GM10266 (cell line): Measurements from ENCODE around the gene NBPF4.

Experiments
- DNase-seq: peaks from one replicate; pipeline ENCODE4 v3.0.0; 2012; ENCODE audit errors: extremely low spot score
- TF ChIP-seq, protein P1 (sequence below): IDR thresholded peaks from 2 replicates; pipeline ENCODE4 v1.5.1; 2012; ENCODE audit warnings: mild to moderate bottlenecking, low read depth; ENCODE audit not compliant: control insufficient read depth, insufficient read depth; ENCODE audit errors: missing control alignments

Gene NBPF4

DNA sequence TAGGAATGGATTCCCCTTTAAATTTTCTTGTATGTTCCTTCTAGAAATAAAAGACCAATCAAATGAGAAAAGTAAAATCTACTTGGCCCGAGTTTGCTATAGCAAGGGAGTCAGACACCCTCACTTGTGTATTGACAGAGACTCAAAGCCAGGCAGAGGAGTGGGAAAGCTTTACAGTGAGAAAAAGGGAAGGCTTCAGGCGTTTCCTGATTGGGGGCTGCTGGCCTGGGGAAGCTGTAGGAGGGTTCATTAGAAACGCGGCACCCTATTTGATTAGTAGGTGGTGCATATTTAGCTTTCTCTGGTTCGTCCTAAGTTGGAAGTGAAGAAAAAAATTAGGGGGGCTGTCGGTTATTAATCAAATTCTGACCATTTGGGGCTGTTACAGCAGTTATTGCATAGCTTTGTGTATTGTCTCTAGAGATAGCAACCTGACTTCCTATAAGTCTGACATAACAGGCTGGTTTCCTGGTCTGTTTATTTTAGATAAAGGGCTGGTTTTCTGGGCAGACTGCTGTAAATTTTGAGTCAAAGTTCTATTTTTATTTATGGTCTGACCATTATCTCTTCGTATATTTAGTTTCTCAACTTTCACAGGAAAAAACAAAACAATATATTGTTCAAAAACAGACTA lies 53.8 kb downstream of the NBPF4 start:
- TF ChIP-seq, protein P1, sequence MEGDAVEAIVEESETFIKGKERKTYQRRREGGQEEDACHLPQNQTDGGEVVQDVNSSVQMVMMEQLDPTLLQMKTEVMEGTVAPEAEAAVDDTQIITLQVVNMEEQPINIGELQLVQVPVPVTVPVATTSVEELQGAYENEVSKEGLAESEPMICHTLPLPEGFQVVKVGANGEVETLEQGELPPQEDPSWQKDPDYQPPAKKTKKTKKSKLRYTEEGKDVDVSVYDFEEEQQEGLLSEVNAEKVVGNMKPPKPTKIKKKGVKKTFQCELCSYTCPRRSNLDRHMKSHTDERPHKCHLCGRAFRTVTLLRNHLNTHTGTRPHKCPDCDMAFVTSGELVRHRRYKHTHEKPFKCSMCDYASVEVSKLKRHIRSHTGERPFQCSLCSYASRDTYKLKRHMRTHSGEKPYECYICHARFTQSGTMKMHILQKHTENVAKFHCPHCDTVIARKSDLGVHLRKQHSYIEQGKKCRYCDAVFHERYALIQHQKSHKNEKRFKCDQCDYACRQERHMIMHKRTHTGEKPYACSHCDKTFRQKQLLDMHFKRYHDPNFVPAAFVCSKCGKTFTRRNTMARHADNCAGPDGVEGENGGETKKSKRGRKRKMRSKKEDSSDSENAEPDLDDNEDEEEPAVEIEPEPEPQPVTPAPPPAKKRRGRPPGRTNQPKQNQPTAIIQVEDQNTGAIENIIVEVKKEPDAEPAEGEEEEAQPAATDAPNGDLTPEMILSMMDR, result no peak
- no peak for DNase-seq

DNA sequence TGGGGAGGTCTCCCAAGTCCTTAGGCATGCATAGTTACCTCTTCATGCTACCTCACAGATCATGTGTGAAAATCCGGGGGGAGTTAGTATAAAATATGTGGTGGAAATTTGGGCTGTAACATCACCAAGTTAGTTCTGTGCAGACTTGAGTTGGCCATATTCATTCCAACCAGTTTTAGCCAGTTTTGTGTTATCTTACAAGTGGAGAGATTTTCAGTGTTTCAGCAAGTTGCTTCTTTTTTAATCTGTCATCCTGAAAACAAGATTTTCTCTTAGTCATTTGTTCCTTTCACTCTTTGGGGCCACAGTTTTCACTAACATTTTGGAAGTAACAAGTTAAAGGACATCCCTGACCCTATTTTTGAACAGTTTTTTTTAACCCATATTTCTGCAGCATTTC lies 55.1 kb downstream of the NBPF4 start:
- no peak for DNase-seq
- TF ChIP-seq, protein P1, result no peak

DNA sequence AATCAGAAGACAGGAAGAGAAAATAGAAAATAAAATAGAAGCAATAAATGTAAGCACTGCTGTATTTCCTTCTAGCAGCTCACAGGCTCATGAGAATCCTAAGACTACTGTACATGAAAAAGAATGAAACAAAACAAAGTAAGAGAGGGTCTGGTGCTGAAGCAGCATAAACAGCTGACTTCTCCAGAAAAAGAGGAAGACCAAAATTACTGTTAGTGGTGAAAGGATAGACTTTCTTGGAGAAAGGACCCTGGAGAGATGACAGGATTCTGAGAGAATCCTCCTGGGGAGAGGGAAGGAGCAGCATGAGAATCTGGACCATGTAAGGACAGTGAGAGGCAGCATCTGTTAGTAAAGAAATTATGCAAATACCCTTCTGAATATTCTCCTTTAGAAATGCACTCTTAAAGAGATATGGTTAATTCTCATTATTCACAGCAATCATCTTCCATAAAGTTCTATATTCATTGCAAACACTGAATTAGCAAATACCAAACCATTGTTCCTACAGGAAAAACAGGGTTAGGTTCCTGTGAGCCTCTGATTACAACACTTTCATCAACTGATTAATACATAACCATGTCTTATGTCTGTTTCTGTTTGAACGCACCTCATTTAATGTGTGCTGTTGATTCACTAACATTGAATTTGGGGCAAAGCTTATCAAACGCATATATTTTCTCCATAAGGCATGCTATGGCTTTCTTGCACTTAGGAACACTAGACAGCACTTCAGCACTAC lies 60.7 kb downstream of the NBPF4 start:
- no peak for DNase-seq
- TF ChIP-seq, protein P1, result no peak

DNA sequence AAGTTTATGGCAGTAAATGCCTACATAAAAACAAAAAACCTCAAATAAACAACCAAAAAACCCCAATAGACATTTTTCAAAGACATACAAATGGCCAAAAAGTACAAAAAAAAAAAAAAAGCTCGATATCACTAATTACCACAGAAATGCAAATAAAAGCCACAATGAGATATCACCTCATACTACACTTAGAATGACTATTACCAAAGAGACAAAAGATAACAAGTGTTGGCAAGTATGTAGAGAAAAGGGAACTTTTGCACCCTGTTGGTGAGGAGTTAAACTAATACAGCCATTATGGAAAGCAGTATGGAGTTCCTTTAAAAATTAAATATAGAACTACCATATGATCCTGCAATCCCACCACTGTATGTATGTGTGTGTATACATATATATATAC lies 64.9 kb downstream of the NBPF4 start:
- no peak for DNase-seq
- TF ChIP-seq, protein P1, result no peak
